ENCODE data around the gene OTOS.

The OTOS gene

DNA sequence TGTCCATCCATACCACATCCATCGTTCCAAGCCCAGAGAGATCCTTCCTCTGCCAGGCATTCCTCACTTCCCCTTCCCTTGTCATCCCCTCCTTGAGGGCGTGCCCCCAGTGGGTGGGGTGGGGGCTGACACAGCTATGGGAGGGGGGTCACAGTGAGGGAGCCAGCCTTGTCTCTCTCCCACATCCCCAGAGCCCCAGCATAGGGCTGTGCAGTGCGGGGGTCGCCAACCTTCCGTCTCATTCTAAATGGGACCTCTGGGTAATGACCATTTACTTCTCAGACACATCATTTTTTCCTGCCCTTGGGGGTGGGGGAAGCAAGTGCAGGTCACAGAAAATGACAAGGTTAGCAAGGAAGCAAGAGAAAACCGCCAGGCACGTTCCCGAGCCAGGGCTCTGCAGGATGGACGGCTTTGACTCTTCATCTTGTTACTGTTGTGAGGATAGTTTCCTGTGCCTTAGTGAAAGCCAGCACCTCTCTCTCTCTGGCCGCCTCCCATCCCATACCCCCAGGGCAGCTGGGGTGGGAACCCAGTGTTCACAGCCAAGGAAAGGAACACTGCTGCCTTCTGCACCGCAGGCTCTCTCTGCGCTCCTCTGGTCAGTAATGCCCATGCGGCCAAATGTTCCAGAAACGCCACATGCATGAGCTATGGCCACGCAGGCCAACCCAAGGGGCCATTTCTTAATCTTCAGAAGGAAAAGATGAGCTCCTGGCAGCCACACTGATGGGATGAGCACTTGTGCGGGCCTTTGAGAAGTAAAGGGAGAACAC, 22.7 kb upstream of the OTOS start:
- Mint-ChIP-seq H3K27me3 (ENCODE audit: low read depth) (no peaks in the 10 kb centered on the region), H3K4me1 (ENCODE audit: low read depth) (no peaks in the 10 kb centered on the region), H3K36me3 (ENCODE audit: low read depth) (no peaks in the 10 kb centered on the region), H3K4me3 (no peak overlapping the region), H3K27ac (no peak overlapping the region), H3K9me3 (peaks cover 9% of the 10 kb centered on the region)
- no peak for DNase-seq (ENCODE audit: low spot score)

DNA sequence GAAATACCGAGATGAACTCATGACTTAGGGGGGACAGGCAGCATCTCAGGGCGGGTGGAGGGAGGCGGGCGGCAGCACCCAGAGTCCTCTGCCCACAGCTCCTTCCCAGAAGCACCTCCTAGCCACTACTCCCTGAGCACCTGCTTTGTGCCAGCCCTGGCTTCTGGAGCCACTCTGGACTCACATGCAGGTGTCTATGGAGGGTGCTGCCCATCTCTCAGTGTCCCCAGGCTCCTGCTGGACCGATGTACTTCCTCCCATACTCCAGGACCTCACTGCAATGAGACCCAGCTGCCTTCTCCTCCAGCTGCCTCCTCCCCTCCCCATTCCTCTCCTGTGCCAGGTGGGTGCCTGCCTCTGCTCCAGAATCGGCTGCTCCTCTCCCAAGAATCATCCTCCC, 22.1 kb upstream of the OTOS start:
- Mint-ChIP-seq H3K27ac (no peak overlapping the region), H3K36me3 (ENCODE audit: low read depth) (no peaks in the 10 kb centered on the region), H3K4me1 (ENCODE audit: low read depth) (no peaks in the 10 kb centered on the region), H3K27me3 (ENCODE audit: low read depth) (no peaks in the 10 kb centered on the region), H3K9me3 (peaks cover 9% of the 10 kb centered on the region), H3K4me3 (no peak overlapping the region)
- no peak for DNase-seq (ENCODE audit: low spot score)

DNA sequence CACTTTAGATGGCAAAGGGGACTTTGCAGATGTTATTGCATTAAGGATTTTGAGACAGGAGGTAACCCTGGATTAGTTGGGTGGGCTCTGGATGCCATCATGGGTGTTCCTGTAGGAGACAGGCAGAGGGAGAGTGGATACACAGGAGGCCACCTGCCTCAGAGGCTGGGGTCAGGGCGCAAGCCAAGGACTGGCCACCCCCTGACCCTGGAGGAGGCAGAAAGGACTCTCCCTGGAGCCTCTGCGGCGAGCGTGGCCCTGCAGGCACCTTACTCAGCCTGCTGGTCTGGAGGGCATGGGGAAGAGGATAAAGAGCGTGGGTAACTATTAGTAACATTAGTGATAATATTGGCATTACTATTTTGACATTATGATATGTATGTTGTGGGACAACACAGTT, 21.6 kb upstream of the OTOS start:
- Mint-ChIP-seq H3K27me3 (ENCODE audit: low read depth) (no peaks in the 10 kb centered on the region), H3K36me3 (ENCODE audit: low read depth) (no peaks in the 10 kb centered on the region), H3K9me3 (peaks cover 9% of the 10 kb centered on the region), H3K27ac (no peak overlapping the region), H3K4me1 (ENCODE audit: low read depth) (no peaks in the 10 kb centered on the region), H3K4me3 (no peak overlapping the region)
- no peak for DNase-seq (ENCODE audit: low spot score)

DNA sequence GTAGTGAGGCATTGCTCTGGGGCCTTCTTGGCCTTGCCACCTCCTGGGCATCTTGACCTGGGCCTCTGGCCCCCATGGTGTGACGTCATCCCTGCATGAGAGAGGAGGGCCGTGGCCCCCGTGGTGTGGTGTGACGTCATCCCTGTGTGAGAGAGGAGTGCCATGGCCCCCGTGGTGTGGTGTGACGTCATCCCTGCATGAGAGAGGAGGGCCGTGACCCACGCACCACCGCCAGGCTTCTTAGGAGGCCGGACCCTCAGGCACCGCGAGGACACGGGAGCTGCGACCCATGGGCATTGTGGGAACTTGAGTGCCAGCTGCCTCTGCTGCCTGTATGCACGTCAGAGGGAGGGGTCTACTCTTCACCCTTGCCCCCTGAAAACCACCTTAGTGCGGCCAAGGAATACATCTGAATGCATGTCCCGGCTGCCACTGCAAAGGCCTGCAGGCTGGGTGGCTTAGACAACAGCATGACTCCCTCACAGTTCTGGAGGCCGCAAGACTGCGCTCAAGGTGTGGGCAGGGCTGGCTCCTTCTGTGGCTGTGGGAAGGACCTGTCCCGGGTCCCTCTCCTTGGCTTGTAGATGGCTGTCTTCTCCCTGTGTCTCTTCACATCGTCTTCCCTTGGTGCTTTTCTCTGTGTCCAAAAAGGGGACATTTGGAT, 20.8 kb upstream of the OTOS start:
- no peaks in the 10 kb centered on the region for H3K27me3 Mint-ChIP-seq (ENCODE audit: low read depth)
- DNase-seq (ENCODE audit: low spot score), result no peak
- H3K36me3 Mint-ChIP-seq (ENCODE audit: low read depth), result no peaks in the 10 kb centered on the region
- no peak overlapping the region for H3K4me3 Mint-ChIP-seq
- peaks cover 9% of the 10 kb centered on the region for H3K9me3 Mint-ChIP-seq
- no peak overlapping the region for H3K27ac Mint-ChIP-seq
- no peaks in the 10 kb centered on the region for H3K4me1 Mint-ChIP-seq (ENCODE audit: low read depth)

DNA sequence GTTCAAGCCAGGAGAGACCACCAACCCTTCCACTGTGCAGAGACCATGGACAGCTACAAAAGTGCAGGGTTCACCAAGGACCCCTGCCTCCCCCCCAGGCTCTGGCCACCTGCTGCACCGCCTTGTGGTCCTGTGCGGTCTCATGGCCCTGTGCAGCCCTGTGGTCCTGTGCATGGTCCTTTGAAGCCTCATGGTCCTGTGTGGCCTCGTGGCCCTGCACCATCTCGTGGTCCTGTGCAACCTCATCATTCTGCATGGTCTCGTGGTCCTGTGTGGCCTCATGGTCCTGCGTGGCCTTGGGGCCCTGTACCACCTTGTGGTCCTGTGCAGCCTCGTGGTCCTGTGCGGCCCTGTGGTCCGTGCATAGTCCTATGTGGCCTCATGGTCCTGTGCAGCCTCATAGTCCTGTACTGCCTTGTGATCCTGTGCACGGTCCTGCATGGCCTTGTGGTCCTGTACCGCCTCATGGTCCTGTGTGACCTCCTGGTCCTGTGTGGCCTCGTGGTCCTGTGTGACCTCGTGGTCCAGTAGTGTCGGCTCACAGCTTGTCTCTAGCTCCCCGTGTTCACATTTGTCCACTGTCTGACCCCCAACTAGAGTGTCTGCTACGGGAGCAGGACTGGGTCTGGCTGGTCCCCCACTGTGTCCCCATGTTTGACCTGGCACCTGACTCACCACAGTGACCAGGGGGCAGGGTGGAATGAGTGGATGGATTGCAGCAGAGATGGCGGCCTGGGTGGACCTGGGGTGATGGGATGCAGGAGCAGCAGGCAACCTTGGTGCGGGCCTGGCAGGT, 20.0 kb upstream of the OTOS start:
- Mint-ChIP-seq H3K4me3 (no peak overlapping the region), H3K27me3 (ENCODE audit: low read depth) (no peaks in the 10 kb centered on the region), H3K36me3 (ENCODE audit: low read depth) (no peaks in the 10 kb centered on the region), H3K4me1 (ENCODE audit: low read depth) (no peaks in the 10 kb centered on the region), H3K9me3 (peaks cover 9% of the 10 kb centered on the region), H3K27ac (no peak overlapping the region)
- DNase-seq (ENCODE audit: low spot score), result no peak

DNA sequence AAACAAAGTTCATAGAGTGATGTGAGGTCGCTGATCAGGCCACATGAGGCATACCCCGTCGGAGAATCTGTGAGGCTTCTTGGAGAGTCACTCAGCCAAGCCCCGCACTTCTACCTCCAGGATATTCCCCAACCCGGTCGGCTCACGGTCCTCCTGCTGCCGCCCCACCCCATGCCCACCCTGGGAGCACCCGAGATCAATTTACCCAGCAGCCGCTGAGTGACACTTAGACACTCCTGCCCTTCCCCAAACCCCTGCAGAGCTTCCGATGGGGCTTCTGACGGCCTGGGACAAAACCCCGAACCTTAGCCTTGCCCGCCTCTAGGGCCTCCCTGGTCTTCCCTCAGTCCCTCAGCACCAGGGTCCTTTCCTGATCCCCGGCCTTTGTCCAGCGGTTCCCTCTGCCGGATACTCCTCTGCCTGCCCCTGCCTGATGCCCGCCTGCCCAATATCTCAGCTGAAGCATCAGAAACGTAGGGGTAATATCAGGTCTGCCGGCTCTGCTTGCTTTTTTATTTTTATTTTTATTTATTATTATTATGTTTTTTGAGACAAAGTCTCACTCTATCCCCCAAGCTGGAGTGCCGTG, 18.9 kb upstream of the OTOS start:
- H3K36me3 Mint-ChIP-seq (ENCODE audit: low read depth), result no peaks in the 10 kb centered on the region
- no peak for DNase-seq (ENCODE audit: low spot score)
- H3K9me3 Mint-ChIP-seq, result peaks cover 6% of the 10 kb centered on the region
- no peaks in the 10 kb centered on the region for H3K27me3 Mint-ChIP-seq (ENCODE audit: low read depth)
- H3K4me1 Mint-ChIP-seq (ENCODE audit: low read depth), result no peaks in the 10 kb centered on the region
- no peak overlapping the region for H3K4me3 Mint-ChIP-seq
- H3K27ac Mint-ChIP-seq, result no peak overlapping the region

DNA sequence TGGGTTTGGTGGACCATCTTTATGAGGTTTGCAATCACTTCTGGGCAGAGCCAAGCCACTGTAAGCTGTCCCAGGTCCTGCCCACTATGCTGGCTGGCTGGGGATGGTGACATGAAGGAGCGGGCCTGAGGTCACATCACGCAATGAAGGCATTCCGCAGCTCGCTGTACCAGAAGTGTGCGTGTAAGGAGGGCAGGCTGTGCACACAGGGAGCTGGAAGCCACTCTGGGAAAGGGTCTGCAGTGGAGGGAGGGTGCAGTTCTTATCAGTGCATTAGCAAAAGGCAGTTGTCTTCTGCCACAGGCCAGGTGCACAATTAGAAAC, 16.7 kb upstream of the OTOS start:
- Mint-ChIP-seq H3K36me3 (ENCODE audit: low read depth) (no peaks in the 10 kb centered on the region), H3K27ac (no peak overlapping the region), H3K4me3 (no peak overlapping the region), H3K9me3 (no peaks in the 10 kb centered on the region), H3K27me3 (ENCODE audit: low read depth) (no peaks in the 10 kb centered on the region), H3K4me1 (ENCODE audit: low read depth) (no peaks in the 10 kb centered on the region)
- no peak for DNase-seq (ENCODE audit: low spot score)

DNA sequence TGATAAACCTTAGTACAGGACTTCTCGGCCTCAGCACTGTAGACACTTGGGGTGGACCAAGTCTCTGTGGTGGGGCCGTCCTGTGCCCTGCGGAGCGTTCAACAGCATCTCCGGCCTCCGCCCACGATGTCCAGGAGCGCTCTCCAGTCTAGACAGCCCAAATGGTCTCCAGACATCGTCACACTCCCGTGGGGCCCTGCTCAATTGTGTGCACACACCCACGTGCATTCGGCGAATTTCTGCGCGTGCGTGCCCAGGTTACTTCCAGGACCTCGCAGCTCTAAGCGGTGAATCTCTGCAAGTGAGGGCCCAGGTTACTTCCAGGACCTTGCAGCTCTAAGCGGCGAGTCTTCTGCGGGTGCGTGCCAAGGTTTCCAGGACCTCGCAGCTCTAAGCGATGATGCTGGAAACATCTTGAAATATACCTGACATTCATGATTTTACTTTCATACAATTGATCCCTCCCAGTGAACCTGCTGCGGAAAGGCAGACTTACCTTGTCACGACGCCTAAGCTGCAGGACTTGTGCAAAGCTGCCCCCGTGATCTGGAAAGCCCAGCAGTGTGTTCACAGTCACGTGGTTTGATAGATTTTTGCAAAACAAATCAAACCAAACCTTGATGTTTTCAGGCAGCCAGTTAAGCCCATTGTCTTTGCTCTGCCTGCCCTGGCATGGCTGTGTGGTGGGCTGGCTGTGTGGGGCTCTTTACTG, 16.1 kb upstream of the OTOS start:
- Mint-ChIP-seq H3K9me3 (no peaks in the 10 kb centered on the region), H3K27me3 (ENCODE audit: low read depth) (no peaks in the 10 kb centered on the region), H3K4me1 (ENCODE audit: low read depth) (no peaks in the 10 kb centered on the region), H3K4me3 (no peak overlapping the region), H3K27ac (no peak overlapping the region), H3K36me3 (ENCODE audit: low read depth) (no peaks in the 10 kb centered on the region)
- DNase-seq (ENCODE audit: low spot score), result no peak

DNA sequence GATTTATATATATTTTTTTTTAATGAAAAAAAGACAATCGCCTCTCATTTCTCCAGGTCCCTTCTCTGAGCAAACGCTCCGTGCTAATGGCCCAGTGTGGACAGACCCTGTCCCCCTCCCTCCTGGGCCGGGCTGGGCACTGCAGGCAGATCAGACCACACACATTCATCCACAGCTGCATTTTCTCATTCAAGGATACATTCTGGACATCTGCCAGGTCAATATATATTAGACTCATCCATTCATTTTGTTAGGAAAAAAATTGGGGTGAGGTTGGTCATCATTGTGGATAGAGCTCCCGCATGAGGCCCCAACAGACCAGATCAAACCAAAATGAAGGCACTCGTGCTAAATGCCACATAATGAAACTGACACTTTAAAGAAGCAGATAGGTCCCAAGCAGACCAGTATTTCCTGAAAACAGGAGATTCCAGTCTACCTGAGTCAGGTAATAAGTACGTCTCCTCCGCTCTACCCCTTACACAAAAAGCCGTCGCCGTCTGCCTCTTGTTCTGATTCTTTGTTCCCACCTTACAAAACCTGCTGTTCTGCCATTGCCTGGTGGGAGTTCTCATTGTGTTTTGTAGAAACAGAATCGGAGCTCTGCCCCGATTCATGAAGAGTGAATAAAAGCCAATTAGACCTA, 15.4 kb upstream of the OTOS start:
- H3K4me1 Mint-ChIP-seq (ENCODE audit: low read depth), result no peaks in the 10 kb centered on the region
- DNase-seq (ENCODE audit: low spot score), result no peak
- H3K4me3 Mint-ChIP-seq, result no peak overlapping the region
- no peaks in the 10 kb centered on the region for H3K36me3 Mint-ChIP-seq (ENCODE audit: low read depth)
- no peak overlapping the region for H3K27ac Mint-ChIP-seq
- no peaks in the 10 kb centered on the region for H3K27me3 Mint-ChIP-seq (ENCODE audit: low read depth)
- no peaks in the 10 kb centered on the region for H3K9me3 Mint-ChIP-seq

DNA sequence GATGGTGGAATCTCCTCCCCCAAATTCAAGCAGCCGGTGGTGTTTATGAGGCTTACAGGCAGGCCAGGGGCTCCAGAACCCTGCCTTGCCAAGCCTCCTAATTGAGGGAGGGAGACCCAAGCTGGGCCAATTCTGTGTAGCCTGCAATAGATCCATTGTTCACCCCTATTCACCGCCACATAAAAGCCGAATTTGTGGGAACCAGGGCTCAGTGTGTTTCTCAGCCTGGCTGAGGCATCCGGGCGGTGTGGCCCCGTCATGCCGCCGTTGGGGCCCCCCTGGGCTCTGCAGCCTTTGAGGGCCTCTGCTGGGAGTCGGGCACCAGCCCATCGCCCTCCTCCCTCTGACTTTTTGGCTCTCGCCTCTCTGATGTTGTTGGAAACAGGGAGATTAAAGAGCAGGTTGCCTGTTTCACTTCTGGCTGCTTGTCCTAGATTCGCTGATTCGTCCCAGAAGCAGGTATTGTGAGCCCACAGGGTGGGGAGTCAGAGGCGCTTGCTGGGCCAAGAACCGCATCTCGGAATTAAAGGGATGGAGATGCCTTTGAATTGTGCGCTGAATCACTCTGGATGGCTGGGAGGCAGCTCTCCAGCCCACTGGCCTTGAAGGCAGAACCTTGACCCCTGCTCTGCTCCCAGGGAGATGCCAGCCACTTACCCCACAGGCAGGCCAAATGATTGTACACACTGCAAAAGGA, 14.7 kb upstream of the OTOS start:
- Mint-ChIP-seq H3K27me3 (ENCODE audit: low read depth) (no peaks in the 10 kb centered on the region), H3K4me3 (no peak overlapping the region), H3K4me1 (ENCODE audit: low read depth) (no peaks in the 10 kb centered on the region), H3K36me3 (ENCODE audit: low read depth) (no peaks in the 10 kb centered on the region), H3K27ac (no peak overlapping the region), H3K9me3 (no peaks in the 10 kb centered on the region)
- DNase-seq (ENCODE audit: low spot score), result no peak

DNA sequence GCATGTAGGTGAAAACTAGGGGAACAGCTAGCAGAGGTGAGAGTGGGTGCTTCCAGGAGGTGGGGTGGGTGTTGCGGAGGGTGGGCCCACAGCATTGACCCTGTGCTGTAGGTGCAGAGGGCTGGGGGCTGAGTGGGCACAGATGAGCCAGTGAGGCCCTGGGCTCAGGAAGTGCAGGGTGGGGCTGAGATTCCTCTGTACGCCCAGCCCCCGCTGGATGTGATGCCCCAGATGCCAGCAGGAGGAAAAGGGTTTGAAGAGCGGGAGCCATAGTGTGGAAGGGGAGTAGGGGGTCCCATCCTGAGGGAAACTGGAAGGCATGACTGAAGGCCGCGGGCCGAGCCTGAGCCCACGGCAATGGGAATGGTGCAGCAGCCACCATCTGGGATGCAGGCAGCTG, 14.1 kb upstream of the OTOS start:
- no peak for DNase-seq (ENCODE audit: low spot score)
- no peak overlapping the region for H3K27ac Mint-ChIP-seq
- H3K9me3 Mint-ChIP-seq, result no peaks in the 10 kb centered on the region
- no peaks in the 10 kb centered on the region for H3K27me3 Mint-ChIP-seq (ENCODE audit: low read depth)
- no peaks in the 10 kb centered on the region for H3K36me3 Mint-ChIP-seq (ENCODE audit: low read depth)
- H3K4me3 Mint-ChIP-seq, result no peak overlapping the region
- H3K4me1 Mint-ChIP-seq (ENCODE audit: low read depth), result no peaks in the 10 kb centered on the region

DNA sequence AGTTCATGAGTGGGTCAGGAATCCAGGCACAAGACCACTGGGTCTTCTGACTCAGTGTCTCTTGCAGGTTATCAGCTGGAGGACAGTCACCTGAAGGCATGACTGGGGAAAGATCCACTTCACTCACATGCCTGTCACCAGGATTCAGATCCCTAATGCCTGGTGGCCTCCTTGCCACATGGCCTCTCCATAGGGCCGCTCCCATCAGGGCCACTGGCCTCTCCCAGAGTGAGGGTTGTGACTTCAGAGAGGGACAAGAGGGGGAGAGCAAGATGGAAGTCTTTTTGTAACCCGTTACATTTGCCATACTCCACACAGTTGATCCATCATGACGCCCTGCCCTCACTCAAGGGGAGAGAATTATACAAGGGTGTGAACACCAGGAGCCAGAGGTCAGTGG, 13.0 kb upstream of the OTOS start:
- H3K36me3 Mint-ChIP-seq (ENCODE audit: low read depth), result no peaks in the 10 kb centered on the region
- H3K4me1 Mint-ChIP-seq (ENCODE audit: low read depth), result no peaks in the 10 kb centered on the region
- no peak for DNase-seq (ENCODE audit: low spot score)
- no peak overlapping the region for H3K27ac Mint-ChIP-seq
- no peaks in the 10 kb centered on the region for H3K9me3 Mint-ChIP-seq
- H3K27me3 Mint-ChIP-seq (ENCODE audit: low read depth), result no peaks in the 10 kb centered on the region
- no peak overlapping the region for H3K4me3 Mint-ChIP-seq

DNA sequence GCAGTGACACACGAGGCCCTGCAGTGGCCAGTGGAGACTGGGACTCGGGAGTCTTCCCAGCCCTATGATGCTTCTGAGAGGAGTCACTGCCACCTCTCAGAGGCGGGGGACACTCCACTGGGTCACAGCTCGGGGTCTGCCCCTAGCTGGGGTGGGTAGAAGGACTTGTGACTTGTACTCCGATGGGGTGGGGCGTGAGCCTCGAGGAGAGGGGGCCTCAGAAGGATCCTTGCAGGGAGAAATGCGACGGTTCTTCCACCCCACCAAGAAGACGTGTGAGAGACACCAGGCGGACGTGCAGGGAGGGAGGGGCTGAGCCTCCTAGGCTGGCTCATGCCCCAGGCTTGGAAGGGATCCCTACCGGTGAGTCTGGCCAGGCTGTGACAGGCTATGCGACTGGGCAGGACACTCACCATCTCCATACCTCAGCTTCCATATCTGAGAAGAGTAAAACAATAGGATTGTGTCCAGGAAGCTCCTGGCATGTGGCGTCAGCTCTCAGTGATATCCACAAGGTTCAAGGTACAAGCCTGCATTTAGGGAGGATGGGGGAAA, 11.1 kb upstream of the OTOS start:
- Mint-ChIP-seq H3K4me1 (ENCODE audit: low read depth) (no peaks in the 10 kb centered on the region), H3K4me3 (no peak overlapping the region), H3K36me3 (ENCODE audit: low read depth) (no peaks in the 10 kb centered on the region), H3K27me3 (ENCODE audit: low read depth) (no peaks in the 10 kb centered on the region), H3K27ac (no peak overlapping the region), H3K9me3 (peaks cover 10% of the 10 kb centered on the region)
- DNase-seq (ENCODE audit: low spot score), result no peak
